IMR-90 (cell line): Measurements from ENCODE around the gene PSMD11. TPM values are rescaled to one million over a fixed set of nuclear protein-coding genes. Genes with fewer than 3 reads are reported as not detected.

Source experiments
- ATAC-seq: fragments of 200-7000 bp; cut with Tn5 transposase; 2 replicates; pipeline ENCODE4 v1.9.1; 2020; ENCODE audit warnings: low read depth, mild to moderate bottlenecking, moderate library complexity
- BruUV-seq: library from RNA; stranded (reverse); fragments of 400-500 nt; replicated peaks from 2 replicates; lab custom pipeline; 2021; lab: Mats Ljungman, UMichigan
- CTCF ChIA-PET: fragments of 300-600 bp; formaldehyde crosslinking; extraction: SDS; loops from one replicate; lab custom pipeline; 2021; ENCODE audit warnings: antibody characterized with exemption; lab: Yijun Ruan, JAX
- POLR2A ChIA-PET: fragments of 300-600 bp; sonication (Branson Sonifier 250); formaldehyde crosslinking; loops from one replicate; lab custom pipeline; 2022; ENCODE audit warnings: antibody characterized with exemption; ENCODE audit not compliant: unreplicated experiment; lab: Charles Lee
- DNase-seq: peaks from one replicate; pipeline ENCODE4 v3.0.0; 2013
- H2AFZ ChIP-seq: replicated peaks from 2 replicates; pipeline ENCODE3; 2013; ENCODE audit warnings: low read length, mild to moderate bottlenecking; ENCODE audit not compliant: poor library complexity
- H2AK5ac ChIP-seq: 2 replicates; pipeline ENCODE4 v1.6.1; 2013; ENCODE audit warnings: low read depth, low read length, inconsistent platforms
- H2AK9ac ChIP-seq: replicated peaks from 2 replicates; pipeline ENCODE3; 2013; ENCODE audit warnings: mild to moderate bottlenecking, low read depth, low read length, moderate library complexity; ENCODE audit not compliant: poor library complexity
- H2BK120ac ChIP-seq: 2 replicates; pipeline ENCODE4 v1.6.1; 2013; ENCODE audit warnings: low read depth, low read length, inconsistent platforms
- H2BK15ac ChIP-seq: 3 replicates; pipeline ENCODE4 v1.6.1; 2013; ENCODE audit warnings: low read depth, low read length, inconsistent platforms
- H2BK20ac ChIP-seq: 2 replicates; pipeline ENCODE4 v1.6.1; 2013; ENCODE audit warnings: low read depth, mild to moderate bottlenecking, inconsistent platforms, low read length, moderate library complexity
- H2BK5ac ChIP-seq: 2 replicates; pipeline ENCODE4 v1.6.1; 2013; ENCODE audit warnings: mild to moderate bottlenecking, low read depth, low read length, inconsistent platforms; ENCODE audit not compliant: poor library complexity, severe bottlenecking
- H3K14ac ChIP-seq: replicated peaks from 2 replicates; pipeline ENCODE4 v1.6.1; 2013; ENCODE audit warnings: low read depth, low read length, inconsistent platforms
- H3K18ac ChIP-seq: 2 replicates; pipeline ENCODE4 v1.6.1; 2013; ENCODE audit warnings: low read depth, low read length, control low read depth
- H3K23ac ChIP-seq: 2 replicates; pipeline ENCODE4 v1.6.1; 2013; ENCODE audit warnings: low read depth, low read length, inconsistent platforms
- H3K27ac ChIP-seq: 2 replicates; pipeline ENCODE4 v1.5.1; 2013; ENCODE audit warnings: mild to moderate bottlenecking, control low read depth, low read length; ENCODE audit not compliant: insufficient read depth
- H3K27me3 ChIP-seq: 2 replicates; pipeline ENCODE4 v1.6.1; 2013; ENCODE audit warnings: low read length; ENCODE audit not compliant: control insufficient read depth, insufficient read depth
- H3K36me3 ChIP-seq: 2 replicates; pipeline ENCODE4 v1.6.1; 2013; ENCODE audit warnings: low read length, mixed read lengths; ENCODE audit not compliant: control insufficient read depth, insufficient read depth
- H3K4ac ChIP-seq: 2 replicates; pipeline ENCODE4 v1.6.1; 2013; ENCODE audit warnings: low read depth, low read length, inconsistent platforms
- H3K4me1 ChIP-seq: 2 replicates; pipeline ENCODE4 v1.6.1; 2013; ENCODE audit warnings: low read length, mixed read lengths; ENCODE audit not compliant: control insufficient read depth, insufficient read depth
- H3K4me2 ChIP-seq: 2 replicates; pipeline ENCODE4 v1.6.1; 2013; ENCODE audit warnings: low read depth, mild to moderate bottlenecking, control low read depth, low read length, moderate library complexity
- H3K4me3 ChIP-seq: 2 replicates; pipeline ENCODE4 v1.5.1; 2013; ENCODE audit warnings: low read depth, mild to moderate bottlenecking, control low read depth, low read length, moderate library complexity; ENCODE audit not compliant: insufficient read depth
- H3K56ac ChIP-seq: 2 replicates; pipeline ENCODE4 v1.6.1; 2013; ENCODE audit warnings: low read length, inconsistent platforms; ENCODE audit not compliant: insufficient read depth; ENCODE audit errors: extremely low read depth
- H3K79me1 ChIP-seq, 2 experiments: 2 replicates each; pipeline ENCODE4 v1.6.1; 2013; ENCODE audit warnings: low read length in 2 of 2, inconsistent platforms in 1 of 2, low read depth in 1 of 2
- H3K9ac ChIP-seq: 2 replicates; pipeline ENCODE4 v1.6.1; 2013; ENCODE audit warnings: low read depth, low read length, control low read depth
- H3K9me1 ChIP-seq: 2 replicates; pipeline ENCODE4 v1.6.1; 2013; ENCODE audit warnings: low read length, inconsistent platforms; ENCODE audit not compliant: insufficient read depth
- H3K9me3 ChIP-seq: 2 replicates; pipeline ENCODE4 v1.6.1; 2013; ENCODE audit warnings: low read length; ENCODE audit not compliant: control insufficient read depth, insufficient read depth
- H4K20me1 ChIP-seq: 2 replicates; pipeline ENCODE4 v1.6.1; 2013; ENCODE audit warnings: low read length, inconsistent platforms; ENCODE audit not compliant: insufficient read depth
- H4K5ac ChIP-seq: 2 replicates; pipeline ENCODE4 v1.6.1; 2013; ENCODE audit warnings: mild to moderate bottlenecking, low read depth, low read length, control low read depth
- H4K8ac ChIP-seq, 2 experiments: 2 replicates each; pipeline ENCODE4 v1.6.1; 2013; ENCODE audit warnings: low read depth in 2 of 2, low read length in 2 of 2, control low read depth in 1 of 2, inconsistent platforms in 1 of 2
- H4K91ac ChIP-seq: 2 replicates; pipeline ENCODE4 v1.6.1; 2013; ENCODE audit warnings: low read depth, low read length, inconsistent platforms; ENCODE audit not compliant: insufficient read depth
- BHLHE40 ChIP-seq: fragments of 150-350 bp; IDR thresholded peaks from 2 replicates; pipeline ENCODE4 v1.6.1; 2016; ENCODE audit warnings: mild to moderate bottlenecking, low read depth, low read length
- CEBPB ChIP-seq: IDR thresholded peaks from 2 replicates; pipeline ENCODE4 v1.6.1; 2012; ENCODE audit warnings: low read depth, low read length, improper control_type of control experiment
- CHD1 ChIP-seq: IDR thresholded peaks from 2 replicates; pipeline ENCODE4 v1.6.1; 2012; ENCODE audit warnings: low read depth, low read length, improper control_type of control experiment
- CTCF ChIP-seq: conservative IDR thresholded peaks from 2 replicates; pipeline ENCODE4 v1.5.1; 2012; ENCODE audit warnings: mild to moderate bottlenecking, low read depth, low read length, improper control_type of control experiment
- ELK1 ChIP-seq: fragments of 150-350 bp; IDR thresholded peaks from 2 replicates; pipeline ENCODE4 v1.6.1; 2016; ENCODE audit warnings: low read depth, mild to moderate bottlenecking, low read length, moderate library complexity, borderline replicate concordance
- FOS ChIP-seq: fragments of 150-350 bp; IDR thresholded peaks from 2 replicates; pipeline ENCODE4 v1.6.1; 2016; ENCODE audit warnings: low read depth, low read length
- MAFK ChIP-seq: IDR thresholded peaks from 2 replicates; pipeline ENCODE4 v1.6.1; 2012; ENCODE audit warnings: low read depth, low read length, improper control_type of control experiment
- MAZ ChIP-seq: IDR thresholded peaks from 2 replicates; pipeline ENCODE4 v1.6.1; 2012; ENCODE audit warnings: low read depth, mild to moderate bottlenecking, low read length, improper control_type of control experiment, moderate library complexity, borderline replicate concordance
- MXI1 ChIP-seq: IDR thresholded peaks from 2 replicates; pipeline ENCODE4 v1.6.1; 2012; ENCODE audit warnings: low read depth, mild to moderate bottlenecking, low read length, moderate library complexity, borderline replicate concordance
- NFE2L2 ChIP-seq: fragments of 150-350 bp; IDR thresholded peaks from 2 replicates; pipeline ENCODE4 v1.6.1; 2016; ENCODE audit warnings: low read depth, mild to moderate bottlenecking, low read length
- POLR2A ChIP-seq: IDR thresholded peaks from 2 replicates; pipeline ENCODE4 v1.6.1; 2012; ENCODE audit warnings: mild to moderate bottlenecking, low read depth, low read length
- RAD21 ChIP-seq: IDR thresholded peaks from 2 replicates; pipeline ENCODE4 v1.6.1; 2012; ENCODE audit warnings: low read length, improper control_type of control experiment
- RCOR1 ChIP-seq: IDR thresholded peaks from 2 replicates; pipeline ENCODE4 v1.6.1; 2012; ENCODE audit warnings: mild to moderate bottlenecking, low read length, improper control_type of control experiment; ENCODE audit not compliant: insufficient replicate concordance
- RFX5 ChIP-seq: IDR thresholded peaks from 2 replicates; pipeline ENCODE4 v1.8.0; 2012; ENCODE audit warnings: low read depth, mild to moderate bottlenecking, low read length, moderate library complexity
- SMC3 ChIP-seq: fragments of 150-350 bp; IDR thresholded peaks from 2 replicates; pipeline ENCODE4 v1.6.1; 2016; ENCODE audit warnings: low read depth, mild to moderate bottlenecking, antibody characterized with exemption, low read length, moderate library complexity
- USF2 ChIP-seq: fragments of 150-350 bp; IDR thresholded peaks from 2 replicates; pipeline ENCODE4 v1.6.1; 2017; ENCODE audit warnings: mild to moderate bottlenecking, antibody characterized with exemption, low read length, low read depth
- WGBS, 2 experiments: methylation state at CpG; one replicate each; pipeline versions ENCODE4 v1.1.5 to v1.1.7; 2013; ENCODE audit warnings: missing lambda C conversion rate in 2 of 2; ENCODE audit not compliant: insufficient read length in 1 of 2; ENCODE audit errors: extremely low coverage in 2 of 2; 5-methylcytosine and 5-hydroxymethylcytosine counted together
- dilution Hi-C: fragments of 300-500 bp; cut with HindIII; formaldehyde crosslinking; loops from one replicate; pipeline ENCODE4 v1.14.3; 2018; ENCODE audit warnings: low sequenced_read_pairs; ENCODE audit not compliant: unreplicated experiment
- in situ Hi-C: fragments of 300-500 bp; cut with MboI; formaldehyde crosslinking; loops from 3 replicates; pipeline ENCODE4 v1.14.3; 2019; ENCODE audit warnings: low sequenced_read_pairs, inconsistent platforms, mixed read lengths
- intact Hi-C: fragments of 100-400 bp; cut with micrococcal nuclease; formaldehyde crosslinking; loops from 2 replicates; pipeline ENCODE4 v1.10.0; 2022
- polyA plus RNA-seq, 3 experiments: library from polyadenylated mRNA; depleted of rRNA; stranded (reverse); fragments of >200 nt; gene quantifications; 2 replicates each; pipeline ENCODE4 v1.2.3, GENCODE V29; 2012; ENCODE audit warnings: low replicate concordance in 1 of 3
- total RNA-seq: library from RNA; depleted of rRNA; stranded (reverse); fragments of >200 nt; gene quantifications from 2 replicates; pipeline ENCODE4 v1.2.3, GENCODE V29; 2012

Gene PSMD11
- total and polyA plus RNA-seq, 2 of the 4 experiments (the other 2 are of a cell fraction), result 64.7 to 85.9 TPM

GRCh38 chr17:32488604-32489180 is 44.4 kb downstream of the PSMD11 start:
- intact Hi-C loops, result loop anchor here (5.0 kb wide), 1 partner anchor 169 kb away; no protein-coding TSS in a partner anchor
- Histone ChIP-seq H2AK5ac (no peak overlapping the region), H3K4me2 (no peak overlapping the region), H2BK5ac (no peak overlapping the region), H2BK120ac (no peak overlapping the region), H3K36me3 (peaks cover 2% of the 10 kb centered on the region; the same call in 1 of the 2 replicates), H3K4ac (no peak overlapping the region), H3K14ac (no peak overlapping the region), H3K9me3 (no peaks in the 10 kb centered on the region), H4K20me1 (peaks cover 4% of the 10 kb centered on the region; the same call in 1 of the 2 replicates), H3K4me3 (no peak overlapping the region), H3K9me1 (peaks cover 10% of the 10 kb centered on the region), H3K18ac (no peak overlapping the region), H3K4me1 (peaks cover 5% of the 10 kb centered on the region; the same call in 1 of the 2 replicates), H3K79me1 (peaks cover 0 to 6% of the 10 kb centered on the region in 2 experiments; a peak in 2 of 4 replicates), H3K9ac (no peak overlapping the region), H4K8ac (no peak overlapping the region), H4K5ac (no peak overlapping the region), H3K23ac (no peak overlapping the region), H3K27me3 (no peaks in the 10 kb centered on the region), H4K91ac (no peak overlapping the region), H2BK20ac (no peak overlapping the region), H3K56ac (no peak overlapping the region), H3K27ac (no peak overlapping the region), H2AFZ (no peak overlapping the region), H2AK9ac (no peak overlapping the region), H2BK15ac (no peak overlapping the region)
- ATAC-seq, result no peak
- POLR2A ChIA-PET, result no interaction called here
- TF ChIP-seq POLR2A (no peak), USF2 (no peak), FOS (no peak), RAD21 (no peak), SMC3 (no peak), MAFK (no peak), ELK1 (no peak), CTCF (no peak), BHLHE40 (no peak), CHD1 (no peak), MXI1 (no peak), RFX5 (no peak), RCOR1 (no peak), CEBPB (no peak), NFE2L2 (no peak), MAZ (no peak)
- in situ Hi-C loops, result loop anchor here (25.0 kb wide), 1 partner anchor 274 kb away; no protein-coding TSS in a partner anchor
- no peak for DNase-seq
- CTCF ChIA-PET, result no interaction called here
- WGBS, 2 experiments, result no CpG with 5 or more reads among the region's 13 CpGs
- no TSS peak for BruUV-seq
- dilution Hi-C loops, result no loop called here
